AG09309 (cell line): ENCODE measurements around the gene UPF2.

Experiments used
- DNase-seq: peaks from one replicate; pipeline ENCODE4 v3.0.0-alpha.2; 2010; ENCODE audit warnings: low read depth
- H3K4me3 ChIP-seq: 2 replicates; pipeline ENCODE4 v1.5.1; 2011; ENCODE audit warnings: mild to moderate bottlenecking, low read depth, low read length, moderate library complexity; ENCODE audit not compliant: control insufficient read depth
- TF ChIP-seq, protein P1 (sequence below): IDR thresholded peaks from 2 replicates; pipeline ENCODE4 v1.5.1; 2011; ENCODE audit warnings: mild to moderate bottlenecking, low read depth, low read length, inconsistent platforms; ENCODE audit not compliant: insufficient read depth, control insufficient read depth; ENCODE audit errors: missing control alignments

UPF2 gene

DNA sequence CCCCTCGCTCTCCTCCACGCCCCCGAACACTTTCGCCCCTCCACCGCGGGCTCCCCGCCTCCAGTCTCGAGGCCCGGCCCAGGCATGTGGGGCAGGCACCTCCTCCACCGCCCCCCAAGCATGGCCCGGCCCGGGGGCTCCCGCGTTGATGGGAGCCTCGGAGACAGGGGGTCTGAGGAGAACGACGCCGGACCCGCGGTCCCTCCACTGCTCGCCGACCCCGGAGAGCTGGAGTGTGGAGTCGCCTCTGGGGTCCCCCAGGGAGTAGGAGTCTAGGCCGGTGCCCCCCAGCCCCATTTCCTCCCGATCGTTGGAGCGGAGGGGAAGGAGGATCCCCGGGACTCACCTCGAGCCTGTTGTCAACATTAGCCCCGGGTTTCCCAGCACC, 206 bp downstream of the UPF2 start:
- H3K4me3 ChIP-seq, result peak overlapping the region; percentile 75
- TF ChIP-seq, protein P1, sequence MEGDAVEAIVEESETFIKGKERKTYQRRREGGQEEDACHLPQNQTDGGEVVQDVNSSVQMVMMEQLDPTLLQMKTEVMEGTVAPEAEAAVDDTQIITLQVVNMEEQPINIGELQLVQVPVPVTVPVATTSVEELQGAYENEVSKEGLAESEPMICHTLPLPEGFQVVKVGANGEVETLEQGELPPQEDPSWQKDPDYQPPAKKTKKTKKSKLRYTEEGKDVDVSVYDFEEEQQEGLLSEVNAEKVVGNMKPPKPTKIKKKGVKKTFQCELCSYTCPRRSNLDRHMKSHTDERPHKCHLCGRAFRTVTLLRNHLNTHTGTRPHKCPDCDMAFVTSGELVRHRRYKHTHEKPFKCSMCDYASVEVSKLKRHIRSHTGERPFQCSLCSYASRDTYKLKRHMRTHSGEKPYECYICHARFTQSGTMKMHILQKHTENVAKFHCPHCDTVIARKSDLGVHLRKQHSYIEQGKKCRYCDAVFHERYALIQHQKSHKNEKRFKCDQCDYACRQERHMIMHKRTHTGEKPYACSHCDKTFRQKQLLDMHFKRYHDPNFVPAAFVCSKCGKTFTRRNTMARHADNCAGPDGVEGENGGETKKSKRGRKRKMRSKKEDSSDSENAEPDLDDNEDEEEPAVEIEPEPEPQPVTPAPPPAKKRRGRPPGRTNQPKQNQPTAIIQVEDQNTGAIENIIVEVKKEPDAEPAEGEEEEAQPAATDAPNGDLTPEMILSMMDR, result no peak
- no peak for DNase-seq

DNA sequence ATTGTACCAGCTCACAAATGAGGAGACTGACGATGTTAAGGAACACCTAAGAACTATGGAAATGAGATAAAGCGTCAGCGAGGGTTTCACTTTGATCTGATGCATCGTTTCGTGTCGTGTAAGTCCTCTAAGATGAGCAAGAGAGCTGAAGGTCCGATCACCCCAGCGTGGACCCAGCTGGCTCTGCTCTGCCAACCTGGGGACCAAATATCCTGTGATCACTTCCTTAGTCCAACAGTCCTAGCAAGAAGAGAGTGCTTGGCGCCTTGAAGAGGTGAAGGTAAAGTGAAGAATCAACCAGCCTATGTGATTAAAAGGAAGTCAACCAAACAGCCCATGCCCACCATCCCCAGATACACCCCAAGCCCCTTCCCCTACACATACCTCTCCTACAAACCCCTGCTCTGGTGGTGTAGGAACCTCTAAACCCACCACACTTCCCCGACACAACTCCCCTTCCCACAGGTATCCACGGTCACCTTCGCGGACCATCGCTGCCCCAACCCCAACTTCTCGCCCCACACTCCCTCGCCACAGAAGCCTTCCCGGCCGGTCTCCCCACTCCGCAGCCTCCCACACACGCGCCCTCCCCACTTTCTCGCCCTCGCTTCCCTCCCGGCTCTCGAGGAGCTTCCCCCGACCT, 722 bp downstream of the UPF2 start:
- TF ChIP-seq, protein P1, result no peak
- peak overlapping the region; percentile 75 for H3K4me3 ChIP-seq
- DNase-seq, result no peak

DNA sequence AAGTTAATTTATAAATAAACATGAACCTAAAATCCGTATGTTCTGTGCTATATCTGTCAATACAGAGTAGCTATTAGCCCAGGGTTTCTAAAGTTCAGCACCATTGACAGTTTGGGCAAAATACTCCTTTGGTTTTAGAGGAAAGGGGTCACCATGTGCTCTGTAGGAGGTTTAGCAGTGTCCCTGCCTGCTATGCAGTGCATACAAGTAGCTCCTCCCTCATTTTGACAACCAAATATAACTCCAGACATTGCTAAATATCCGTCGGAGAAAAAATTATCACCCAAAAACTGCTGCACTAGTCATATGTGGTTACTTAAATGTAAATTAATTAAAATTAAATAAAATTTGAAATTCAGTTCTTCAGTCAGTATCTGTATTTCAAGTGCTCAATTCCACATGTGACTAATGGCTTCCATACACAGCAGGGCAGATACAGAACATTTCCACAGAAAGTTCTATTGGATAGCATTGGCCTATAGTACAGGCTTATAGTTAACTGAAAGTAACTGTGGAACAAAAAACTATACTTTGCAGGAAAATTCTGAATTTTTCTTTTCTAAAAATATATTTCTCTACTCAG, 6.4 kb downstream of the UPF2 start:
- DNase-seq, result no peak
- TF ChIP-seq, protein P1, result no peak
- H3K4me3 ChIP-seq, result no peak overlapping the region

DNA sequence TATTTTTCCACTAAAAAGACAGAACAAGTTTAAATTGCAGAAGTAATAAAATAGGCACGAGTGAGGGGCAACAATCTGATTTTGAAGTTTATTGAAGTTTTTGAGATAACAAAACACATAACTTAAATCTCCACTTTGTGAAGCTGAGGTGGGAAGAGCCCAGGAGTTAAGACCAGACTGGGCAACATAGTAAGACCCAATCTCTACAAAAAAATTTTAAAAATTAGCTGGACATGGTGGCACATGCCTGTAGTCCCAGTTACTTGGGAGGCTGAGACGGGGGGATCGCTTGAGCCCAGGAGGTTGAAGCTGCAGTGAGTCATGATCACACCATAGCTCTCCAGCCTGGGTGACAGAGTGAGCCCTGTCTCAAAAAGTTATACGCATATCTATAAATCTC, 11.2 kb downstream of the UPF2 start:
- DNase-seq, result no peak
- no peak overlapping the region for H3K4me3 ChIP-seq
- TF ChIP-seq, protein P1, result no peak

DNA sequence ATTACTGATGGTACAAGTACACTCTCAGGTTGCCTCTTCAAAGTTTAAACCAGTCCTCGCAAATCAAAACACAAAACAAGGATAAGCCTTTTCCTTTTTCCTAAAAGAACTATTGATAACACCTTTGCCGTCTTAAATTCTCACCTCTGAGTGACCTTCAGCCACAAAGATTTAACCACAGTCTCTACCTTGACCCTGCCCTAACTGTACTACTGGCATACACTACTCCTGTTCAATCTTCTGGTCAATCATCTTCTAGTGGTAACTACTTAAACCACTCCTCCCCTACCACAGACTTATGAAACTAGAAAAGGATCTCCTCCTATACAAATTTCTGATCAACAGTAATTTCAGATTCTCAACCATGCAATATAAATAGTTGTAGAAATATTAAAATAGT, 15.1 kb downstream of the UPF2 start:
- H3K4me3 ChIP-seq, result no peak overlapping the region
- DNase-seq, result no peak
- TF ChIP-seq, protein P1, result no peak

DNA sequence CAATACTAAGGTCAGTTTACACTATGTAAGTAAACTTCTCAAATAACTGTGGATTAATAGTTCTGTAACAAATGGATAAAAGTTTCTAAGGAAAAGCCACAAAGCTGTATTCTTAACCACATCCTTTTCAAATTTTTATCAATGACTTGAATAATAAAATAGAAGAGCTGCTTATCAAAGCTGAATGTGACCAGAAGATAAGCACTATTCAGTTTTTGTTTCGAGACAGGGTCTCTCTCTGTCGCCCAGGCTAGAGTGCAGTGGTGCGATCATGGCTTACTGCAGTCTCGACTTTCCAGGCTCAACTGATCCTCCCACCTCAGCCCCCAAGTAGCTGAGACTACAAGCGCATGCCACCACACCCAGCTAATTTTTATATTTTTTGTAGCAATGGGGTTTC, 17.0 kb downstream of the UPF2 start:
- TF ChIP-seq, protein P1, result no peak
- no peak for DNase-seq
- no peak overlapping the region for H3K4me3 ChIP-seq

DNA sequence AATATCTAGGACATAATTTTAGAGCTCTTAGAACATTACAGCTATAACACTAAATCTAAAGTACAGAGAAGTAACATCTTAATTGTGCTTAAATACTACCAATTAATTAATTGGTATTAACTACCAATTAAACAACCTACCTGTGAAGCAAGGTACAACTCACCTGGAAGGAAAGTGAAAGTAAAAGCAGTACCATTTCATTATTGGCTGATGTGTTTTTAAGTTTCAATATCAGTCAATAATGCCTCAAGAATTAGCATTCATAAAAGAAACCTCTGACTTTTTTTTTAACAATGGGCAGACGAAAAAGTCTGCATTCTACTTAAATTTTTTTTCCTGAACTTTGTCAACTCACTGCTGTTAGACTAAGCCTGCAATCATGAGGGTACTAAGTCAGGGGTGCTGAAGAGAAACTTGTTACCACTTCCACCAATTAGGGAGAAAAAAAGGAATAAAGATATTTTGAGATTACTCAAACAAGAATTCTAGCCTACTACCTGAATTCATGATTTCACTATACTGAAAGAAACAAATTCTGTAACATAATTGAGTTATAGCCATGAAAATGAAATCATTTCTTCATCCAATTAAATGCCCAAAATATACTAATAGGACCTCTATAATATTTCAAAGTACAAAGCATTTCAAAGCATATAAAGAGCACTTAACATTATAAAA, 19.9 kb downstream of the UPF2 start:
- TF ChIP-seq, protein P1, result no peak
- no peak overlapping the region for H3K4me3 ChIP-seq
- no peak for DNase-seq
